SK-N-SH treated with all-trans-retinoic acid at 6 μM for 48 hours (cell line): Measurements from ENCODE around the gene OR6M1.

Experiments used
- ATAC-seq: fragments of 200-7000 bp; cut with Tn5 transposase; 3 replicates; pipeline ENCODE4 v1.9.1; 2020; ENCODE audit warnings: mild to moderate bottlenecking, moderate library complexity
- ARNTL ChIP-seq: fragments of 450-650 bp; formaldehyde crosslinking; IDR thresholded peaks from 2 replicates; pipeline ENCODE4 v1.5.0; 2020; ENCODE audit warnings: low read depth, mild to moderate bottlenecking, moderate library complexity, borderline replicate concordance
- BACH2 ChIP-seq: fragments of 250-450 bp; sonication (Bioruptor Pico); IDR thresholded peaks from 2 replicates; pipeline ENCODE4 v1.9.0; 2021; ENCODE audit warnings: mild to moderate bottlenecking, borderline replicate concordance
- CREB5 ChIP-seq: fragments of 250-450 bp; sonication (Bioruptor Pico); IDR thresholded peaks from 2 replicates; pipeline ENCODE4 v1.5.1; 2020; ENCODE audit warnings: low read depth, mild to moderate bottlenecking, moderate library complexity
- CSDC2 ChIP-seq: fragments of 250-450 bp; sonication (Bioruptor Pico); IDR thresholded peaks from 2 replicates; pipeline ENCODE4 v1.5.0; 2020; ENCODE audit warnings: mild to moderate bottlenecking, moderate library complexity
- CSRNP3 ChIP-seq: fragments of 250-450 bp; sonication (Bioruptor Pico); IDR thresholded peaks from 2 replicates; pipeline ENCODE4 v1.5.1; 2021; ENCODE audit warnings: mild to moderate bottlenecking, moderate library complexity
- ESRRG ChIP-seq: fragments of 250-450 bp; sonication (Bioruptor Pico); IDR thresholded peaks from 2 replicates; pipeline ENCODE4 v1.6.1; 2021; ENCODE audit warnings: mild to moderate bottlenecking
- GLIS3 ChIP-seq: fragments of 250-450 bp; sonication (Bioruptor Pico); IDR thresholded peaks from 2 replicates; pipeline ENCODE4 v1.5.0; 2020; ENCODE audit warnings: mild to moderate bottlenecking, moderate library complexity
- ISL1 ChIP-seq: fragments of 250-450 bp; sonication (Bioruptor Pico); IDR thresholded peaks from 2 replicates; pipeline ENCODE4 v2.1.2; 2022; ENCODE audit warnings: mild to moderate bottlenecking, moderate library complexity
- OSR1 ChIP-seq: fragments of 250-450 bp; sonication (Bioruptor Pico); IDR thresholded peaks from 2 replicates; pipeline ENCODE4 v1.8.0; 2022; ENCODE audit warnings: moderate library complexity, mild to moderate bottlenecking, inconsistent platforms
- PPARA ChIP-seq: fragments of 250-450 bp; sonication (Bioruptor Pico); IDR thresholded peaks from 2 replicates; pipeline ENCODE4 v1.5.0; 2020; ENCODE audit warnings: mild to moderate bottlenecking, borderline replicate concordance
- RARB ChIP-seq: fragments of 250-450 bp; sonication (Bioruptor Pico); IDR thresholded peaks from 2 replicates; pipeline ENCODE4 v1.8.0; 2021; ENCODE audit warnings: mild to moderate bottlenecking, moderate library complexity
- SNAI2 ChIP-seq: fragments of 250-450 bp; sonication (Bioruptor Pico); IDR thresholded peaks from 2 replicates; pipeline ENCODE4 v1.5.0; 2020; ENCODE audit warnings: mild to moderate bottlenecking, moderate library complexity
- TCF4 ChIP-seq: fragments of 250-450 bp; sonication (Bioruptor Pico); IDR thresholded peaks from 2 replicates; pipeline ENCODE4 v1.8.0; 2021; ENCODE audit warnings: mild to moderate bottlenecking, moderate library complexity, borderline replicate concordance
- TOX ChIP-seq: fragments of 250-450 bp; sonication (Bioruptor Pico); IDR thresholded peaks from 2 replicates; pipeline ENCODE4 v1.8.0; 2021; ENCODE audit warnings: mild to moderate bottlenecking, moderate library complexity, borderline replicate concordance
- TSHZ2 ChIP-seq: fragments of 250-450 bp; sonication (Bioruptor Pico); IDR thresholded peaks from 2 replicates; pipeline ENCODE4 v1.5.0; 2020; ENCODE audit warnings: mild to moderate bottlenecking, moderate library complexity
- ZC3H10 ChIP-seq: fragments of 250-450 bp; sonication (Bioruptor Pico); IDR thresholded peaks from 2 replicates; pipeline ENCODE4 v1.5.1; 2021; ENCODE audit warnings: mild to moderate bottlenecking, moderate library complexity
- ZFP3 ChIP-seq: fragments of 250-450 bp; sonication (Bioruptor Pico); IDR thresholded peaks from 2 replicates; pipeline ENCODE4 v1.5.0; 2020; ENCODE audit warnings: mild to moderate bottlenecking, moderate library complexity
- ZFP30 ChIP-seq: fragments of 450-650 bp; formaldehyde crosslinking; IDR thresholded peaks from 2 replicates; pipeline ENCODE4 v1.5.0; 2022; ENCODE audit warnings: mild to moderate bottlenecking, moderate library complexity
- ZNF565 ChIP-seq: fragments of 450-650 bp; formaldehyde crosslinking; conservative IDR thresholded peaks from 2 replicates; pipeline ENCODE4 v1.5.0; 2020; ENCODE audit warnings: low read depth, mild to moderate bottlenecking, moderate library complexity
- ZNF70 ChIP-seq: fragments of 450-650 bp; formaldehyde crosslinking; IDR thresholded peaks from 2 replicates; pipeline ENCODE4 v1.5.0; 2020; ENCODE audit warnings: mild to moderate bottlenecking, moderate library complexity
- ZNF8 ChIP-seq: fragments of 450-650 bp; formaldehyde crosslinking; IDR thresholded peaks from 2 replicates; pipeline ENCODE4 v1.5.0; 2020; ENCODE audit warnings: mild to moderate bottlenecking, moderate library complexity

The OR6M1 gene

GRCh38 chr11:123838199-123838598 is 32.0 kb upstream of the OR6M1 start:
- TF ChIP-seq RARB (CRISPR knock-in tag) (no peak), BACH2 (CRISPR knock-in tag) (no peak), TOX (CRISPR knock-in tag) (no peak), GLIS3 (CRISPR knock-in tag) (no peak), ESRRG (CRISPR knock-in tag) (no peak)
- ATAC-seq = no peak

GRCh38 chr11:123833095-123833494 is 26.9 kb upstream of the OR6M1 start:
- TF ChIP-seq CREB5 (CRISPR knock-in tag) (no peak), CSDC2 (CRISPR knock-in tag) (no peak), ARNTL (no peak), OSR1 (no peak), ZC3H10 (CRISPR knock-in tag) (no peak), ZNF8 (no peak), GLIS3 (CRISPR knock-in tag) (no peak), PPARA (CRISPR knock-in tag) (no peak), CSRNP3 (CRISPR knock-in tag) (no peak), TOX (CRISPR knock-in tag) (no peak), TCF4 (no peak), RARB (CRISPR knock-in tag) (no peak), SNAI2 (CRISPR knock-in tag) (no peak), ISL1 (CRISPR knock-in tag) (no peak), ESRRG (CRISPR knock-in tag) (no peak)
- TF ChIP-seq, all 23 proteins: peak for 0
- ATAC-seq = no peak

- ATAC-seq = no peak
- no peak for TF ChIP-seq RARB (CRISPR knock-in tag)
- TF ChIP-seq PPARA (CRISPR knock-in tag) = no peak
- TF ChIP-seq ESRRG (CRISPR knock-in tag) = no peak
- no peak for TF ChIP-seq ZFP30 (CRISPR knock-in tag)
- TF ChIP-seq ZNF565 = no peak
- TF ChIP-seq, all 23 proteins: peak for 0
Observed at GRCh38 chr11:123829745-123830144, 23.6 kb upstream of the OR6M1 start.

GRCh38 chr11:123822599-123822998 is 16.4 kb upstream of the OR6M1 start:
- ATAC-seq = no peak
- TF ChIP-seq ZNF565 (no peak), TCF4 (no peak), ZNF70 (CRISPR knock-in tag) (no peak), PPARA (CRISPR knock-in tag) (no peak), SNAI2 (CRISPR knock-in tag) (no peak), ARNTL (no peak), ESRRG (CRISPR knock-in tag) (no peak), CREB5 (CRISPR knock-in tag) (no peak), RARB (CRISPR knock-in tag) (no peak), ZNF8 (no peak), TSHZ2 (CRISPR knock-in tag) (no peak), CSDC2 (CRISPR knock-in tag) (no peak), ZC3H10 (CRISPR knock-in tag) (no peak), ZFP30 (CRISPR knock-in tag) (no peak), ZFP3 (no peak), GLIS3 (CRISPR knock-in tag) (no peak)

GRCh38 chr11:123822032-123822431 is 15.9 kb upstream of the OR6M1 start:
- no peak for TF ChIP-seq OSR1
- no peak for TF ChIP-seq ESRRG (CRISPR knock-in tag)
- no peak for TF ChIP-seq ISL1 (CRISPR knock-in tag)
- ATAC-seq = no peak
